GM19468 (cell line): ENCODE data around the gene ZFP28.
A peak's percentile ranks its signal among the peaks of the same experiment; 100 is the strongest.

Source experiments
- ATAC-seq: cut with Tn5 transposase; IDR thresholded peaks from one replicate; pipeline ENCODE4 v1.9.1; 2021; ENCODE audit warnings: mild to moderate bottlenecking, moderate library complexity, moderate number of reproducible peaks; ENCODE audit not compliant: unreplicated experiment; ENCODE audit errors: extremely low read depth

ZFP28 gene

DNA sequence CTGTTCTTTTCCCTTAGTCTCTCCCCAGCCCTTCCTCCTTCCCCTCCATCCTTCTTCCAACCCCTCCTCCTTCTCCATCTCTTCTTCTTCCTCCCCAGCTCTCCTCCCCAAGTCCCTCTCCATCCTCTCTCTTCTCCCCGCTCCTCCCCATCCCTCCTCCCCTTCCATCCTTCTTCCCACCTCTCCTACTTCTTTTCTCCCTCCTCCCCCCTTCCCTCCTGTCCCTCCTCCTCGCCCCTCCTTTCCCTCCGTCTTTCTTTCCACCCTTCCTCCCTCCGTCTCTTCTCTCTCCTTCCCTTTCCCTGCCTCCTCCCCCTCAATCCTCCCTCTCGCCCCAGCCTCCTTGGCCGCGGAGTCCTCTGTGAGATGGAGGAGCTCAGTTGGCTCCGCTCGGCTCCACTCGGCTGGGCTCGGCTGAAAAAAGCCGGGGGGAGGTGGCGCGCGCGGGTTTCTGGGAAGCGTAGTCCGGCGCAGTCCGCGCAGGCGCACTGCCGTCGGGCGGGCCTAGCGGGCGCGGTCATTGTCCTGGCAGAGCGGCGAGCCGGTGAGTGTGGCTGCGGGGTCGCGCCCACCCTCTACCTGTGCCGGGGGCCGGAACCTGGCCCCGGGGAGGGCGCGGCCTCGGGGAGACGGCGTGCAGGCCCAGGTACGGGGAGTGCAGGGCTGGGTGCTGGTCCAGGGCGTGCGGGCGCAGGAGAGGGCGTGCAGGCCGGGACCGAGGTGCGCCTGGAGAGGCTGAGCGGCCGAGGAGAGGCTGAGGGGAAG, 56.2 kb downstream of the ZFP28 start, which contains the start of gene ZNF71:
ZNF71 (plus strand) TSS at position 520 of the 765 bp plus-strand sequence. CDS start 6,257 bp downstream, outside the sequence.
- ATAC-seq: peak; percentile 74

DNA sequence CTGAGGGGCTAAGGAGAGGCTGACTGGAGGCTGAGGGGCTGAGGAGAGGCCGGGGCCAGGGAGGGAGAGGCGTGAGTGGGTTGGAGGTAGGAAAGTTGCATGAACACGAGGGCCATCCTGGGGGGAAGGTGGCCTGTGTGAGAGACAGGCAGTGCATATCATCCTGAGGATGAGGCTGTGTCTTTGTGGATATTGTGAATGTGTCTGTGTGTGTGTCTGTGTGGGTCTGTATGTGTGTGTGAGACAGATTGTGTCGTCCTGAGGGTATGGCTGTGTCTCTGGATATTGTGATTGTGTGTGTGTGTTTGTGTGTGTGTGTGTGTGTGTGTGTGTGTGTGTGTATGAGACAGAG, 56.8 kb downstream of the ZFP28 start:
- ATAC-seq: no peak

GRCh38 chr19:56596676-56597075, 57.9 kb downstream of the ZFP28 start:
- ATAC-seq: no peak

GRCh38 chr19:56597696-56598095, 58.9 kb downstream of the ZFP28 start:
- ATAC-seq: no peak

GRCh38 chr19:56601375-56601774, 62.6 kb downstream of the ZFP28 start:
- no peak for ATAC-seq

DNA sequence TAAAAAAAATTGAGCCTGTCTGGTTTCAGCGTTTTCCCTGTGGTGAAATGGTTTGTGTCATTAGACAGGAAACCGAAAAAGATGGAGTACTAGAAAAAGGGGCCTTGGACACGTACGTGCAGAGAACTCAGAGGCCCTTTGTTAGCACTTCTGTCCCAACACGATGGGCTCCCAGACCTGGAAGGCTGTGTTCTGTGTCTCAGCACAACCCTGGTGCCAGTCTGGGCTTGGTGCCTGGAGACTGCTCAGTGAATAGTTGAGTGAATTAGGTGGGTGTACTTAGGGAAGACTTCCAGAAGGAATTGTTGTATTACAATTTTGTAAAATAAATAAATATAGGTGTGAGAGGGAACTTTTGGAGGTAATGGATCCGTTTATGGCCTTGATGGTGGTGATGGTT, 65.1 kb downstream of the ZFP28 start:
- ATAC-seq: no peak
